HG03064 (cell line): ENCODE measurements around the gene CELSR1.
"Not testable (repeated sequence)": the region's sequence is repeated elsewhere in the genome, so short reads cannot be mapped to it uniquely, and the experiment has no call there.

Experiments used
- ATAC-seq: cut with Tn5 transposase; IDR thresholded peaks from one replicate; pipeline ENCODE4 v1.9.1; 2021; ENCODE audit warnings: low read depth; ENCODE audit not compliant: unreplicated experiment

Gene CELSR1

GRCh38 chr22:46516112-46516487 is 21.3 kb downstream of the CELSR1 start:
- not testable (repeated sequence) for ATAC-seq

- ATAC-seq, result no peak
Measured at GRCh38 chr22:46515208-46516111, 22.0 kb downstream of the CELSR1 start.

GRCh38 chr22:46514592-46515207 is 22.7 kb downstream of the CELSR1 start:
- ATAC-seq, result no peak

GRCh38 chr22:46513908-46514550 is 23.4 kb downstream of the CELSR1 start:
- ATAC-seq, result no peak

- no peak for ATAC-seq
Measured at GRCh38 chr22:46512683-46513082, 24.7 kb downstream of the CELSR1 start.

DNA sequence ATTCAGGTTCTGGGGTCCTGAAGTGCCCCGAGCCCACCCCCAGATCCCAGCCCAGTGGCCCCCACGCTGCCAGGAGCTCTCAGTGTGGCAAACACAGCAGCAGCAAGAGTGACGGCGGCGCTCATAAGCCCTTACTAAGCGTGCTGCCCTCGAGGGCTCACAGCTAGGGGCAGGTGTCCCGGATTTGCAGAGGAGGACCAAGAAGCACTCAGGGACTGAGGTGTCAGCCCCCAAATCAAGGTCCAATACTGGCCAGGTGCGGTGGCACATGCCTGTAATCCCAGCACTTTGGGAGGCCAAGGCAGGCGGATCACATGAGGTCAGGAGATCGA is 25.4 kb downstream of the CELSR1 start:
- ATAC-seq, result no peak

GRCh38 chr22:46511151-46512038 is 26.0 kb downstream of the CELSR1 start:
- ATAC-seq, result no peak

DNA sequence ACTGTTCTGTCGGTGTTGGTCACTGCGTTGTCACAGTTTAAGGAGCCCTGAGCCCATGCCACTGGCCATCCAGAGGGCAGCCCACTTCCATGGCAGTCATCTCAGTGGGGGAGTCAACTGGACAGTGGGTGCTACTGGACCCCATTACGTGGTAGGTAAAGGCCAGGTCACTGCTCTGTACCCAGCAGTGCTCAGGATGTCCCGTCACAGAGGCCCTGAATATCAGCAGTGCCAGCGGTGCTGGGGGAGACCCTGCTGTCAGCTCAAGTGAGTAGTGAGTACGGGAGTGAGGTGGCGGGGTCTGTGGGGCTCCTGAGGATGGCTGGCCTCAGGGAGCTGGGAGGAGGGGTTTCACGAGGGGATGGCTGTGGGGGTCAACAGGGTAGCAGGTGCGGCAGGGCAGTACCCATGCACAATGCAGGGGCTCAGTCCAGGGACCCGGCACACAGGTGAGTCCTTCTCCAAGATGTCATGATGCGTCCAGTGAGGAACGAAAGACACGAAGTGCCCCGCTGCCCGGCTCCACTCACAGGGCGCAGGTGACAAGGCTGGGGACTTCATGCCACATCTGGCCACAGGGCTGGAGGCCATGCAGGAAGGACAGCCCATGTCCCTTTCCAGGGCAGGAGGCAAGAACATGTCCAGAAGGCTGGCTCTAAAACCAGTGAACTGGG is 27.9 kb downstream of the CELSR1 start:
- no peak for ATAC-seq

DNA sequence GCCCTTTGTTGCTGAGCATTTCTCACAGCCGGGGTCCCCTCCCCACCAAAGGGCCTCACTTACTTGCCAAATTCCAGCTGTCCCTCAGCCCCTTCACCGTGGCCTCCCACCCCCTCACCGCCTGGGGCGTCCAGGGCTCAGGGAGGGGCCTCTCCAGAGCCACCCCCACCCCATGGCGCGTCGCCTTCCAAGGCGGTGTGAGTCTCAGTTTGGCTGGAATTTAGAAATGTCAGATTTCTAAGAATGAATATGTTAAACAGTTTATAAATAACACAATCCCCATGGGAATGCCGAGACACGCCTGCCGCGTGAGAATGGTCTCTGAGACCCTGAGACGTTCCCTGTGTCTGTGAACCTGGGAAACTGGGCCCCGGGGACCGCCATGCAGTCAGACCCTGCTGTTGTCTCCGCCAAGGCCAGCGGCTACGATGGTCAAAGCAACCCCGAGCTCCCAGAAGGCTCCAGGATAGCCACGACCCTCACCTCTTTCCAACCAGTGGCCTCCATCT is 28.9 kb downstream of the CELSR1 start:
- no peak for ATAC-seq

DNA sequence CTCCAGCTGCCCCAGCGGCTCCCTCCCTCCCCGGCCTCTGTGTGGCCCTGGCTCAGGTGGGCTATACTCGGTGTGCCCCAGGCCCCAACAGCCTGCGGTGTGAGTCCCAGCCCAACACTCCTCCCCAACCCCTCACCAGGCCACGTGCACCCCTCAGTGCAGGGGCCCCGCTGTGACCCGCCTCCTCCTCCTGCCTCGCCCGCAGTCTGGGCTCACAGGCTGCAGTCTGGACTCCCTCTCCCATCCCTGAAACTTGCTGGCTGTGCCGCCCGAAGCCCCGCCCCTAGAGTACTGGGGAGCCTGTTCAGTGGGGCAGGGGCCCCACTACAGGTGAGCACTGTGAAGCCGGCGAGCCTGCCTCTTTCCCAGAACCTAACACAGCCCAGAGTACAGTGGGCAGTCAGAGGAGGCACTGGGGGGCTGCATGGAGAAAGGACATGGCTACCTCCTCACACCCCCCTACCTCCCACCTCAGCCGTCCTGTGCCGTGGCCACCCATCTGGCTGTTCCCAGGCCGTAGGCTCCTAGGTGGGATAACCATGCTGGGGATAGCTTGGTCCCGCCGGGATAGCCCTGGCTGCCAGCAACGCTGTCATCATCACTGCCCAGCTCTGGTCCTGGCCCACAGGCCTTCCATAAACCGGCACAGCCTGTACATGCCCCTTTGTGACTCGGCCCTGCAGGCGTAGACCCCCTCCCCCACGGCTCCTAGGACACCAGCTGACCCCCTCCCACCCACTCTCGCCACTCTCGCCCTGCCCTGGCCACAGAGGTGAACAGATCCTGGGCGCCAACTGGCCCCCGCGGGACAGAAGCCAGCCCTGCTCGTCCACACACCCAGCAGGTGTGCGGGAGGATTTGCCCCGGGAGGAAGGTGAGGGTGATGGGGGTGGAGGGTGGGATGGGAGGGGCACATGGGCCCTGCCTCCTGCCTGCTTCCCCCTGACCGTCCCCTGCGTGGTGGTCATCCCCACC is 29.7 kb downstream of the CELSR1 start:
- no peak for ATAC-seq

DNA sequence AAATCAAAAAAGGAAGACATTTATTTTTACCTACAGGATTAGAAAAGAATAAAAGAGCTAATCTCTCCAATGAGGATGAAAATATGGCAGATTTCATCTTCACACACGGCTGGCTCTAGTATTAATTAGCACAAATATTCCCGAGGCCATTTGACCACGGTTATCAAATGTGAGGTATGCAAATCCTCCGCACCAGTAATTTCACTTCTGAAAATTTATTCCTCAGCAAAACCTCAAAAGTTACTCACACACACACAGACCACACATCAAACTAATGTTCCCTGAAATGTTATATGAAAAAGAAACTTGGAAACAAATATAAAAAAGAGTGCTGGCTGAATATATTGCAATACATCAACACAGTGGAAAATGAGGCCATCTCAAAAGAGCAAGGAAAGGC is 32.8 kb downstream of the CELSR1 start:
- ATAC-seq, result no peak

- ATAC-seq, result no peak
Measured at GRCh38 chr22:46502440-46503175, 34.8 kb downstream of the CELSR1 start.

- ATAC-seq, result no peak
Measured at GRCh38 chr22:46501701-46502100, 35.7 kb downstream of the CELSR1 start.

DNA sequence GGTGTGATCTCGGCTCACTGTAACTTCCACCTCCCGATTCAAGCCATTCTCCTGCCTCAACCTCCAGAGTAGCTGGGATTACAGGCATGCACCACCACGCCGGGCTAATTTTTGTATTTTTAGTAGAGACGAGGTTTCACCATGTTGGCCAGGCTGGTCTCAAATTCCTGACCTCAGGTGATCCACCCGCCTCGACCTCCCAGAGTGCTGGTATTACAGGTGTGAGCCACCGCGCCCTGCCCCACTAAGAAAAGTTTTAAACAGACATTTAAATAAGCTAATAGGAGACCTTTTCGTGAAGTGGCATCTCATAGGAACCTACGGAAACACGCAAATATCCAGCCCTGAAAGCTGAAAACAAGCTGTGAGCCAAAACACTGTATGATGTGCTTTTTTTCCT is 36.2 kb downstream of the CELSR1 start:
- not testable (repeated sequence) for ATAC-seq

DNA sequence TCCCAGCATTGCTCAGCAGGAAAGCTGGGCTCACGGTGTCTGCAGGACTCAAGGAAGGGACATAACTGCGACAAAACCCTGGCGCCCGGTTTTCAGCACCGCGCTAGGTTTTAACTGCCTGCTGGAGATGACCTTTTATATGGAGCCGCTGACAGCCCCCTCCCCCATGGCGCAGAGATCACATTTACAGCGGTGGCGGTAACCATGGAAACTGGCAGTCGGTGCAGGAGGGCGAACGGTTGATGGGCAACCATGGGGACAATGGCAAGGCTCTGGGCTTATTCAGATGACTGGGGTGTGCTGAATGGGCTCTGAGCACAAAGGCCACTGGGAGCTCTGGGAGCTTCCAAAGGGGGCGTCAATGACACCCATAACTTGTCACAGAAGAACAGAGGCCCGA is 37.2 kb downstream of the CELSR1 start:
- no peak for ATAC-seq

- ATAC-seq, result no peak
Measured at GRCh38 chr22:46499805-46500189, 37.6 kb downstream of the CELSR1 start.

GRCh38 chr22:46491946-46492345 is 45.5 kb downstream of the CELSR1 start:
- no peak for ATAC-seq

GRCh38 chr22:46490538-46490937 is 46.9 kb downstream of the CELSR1 start:
- no peak for ATAC-seq
